Gastroesophageal sphincter (tissue), 3 donors: ENCODE measurements around the gene TTC5.

Experiments used
- EP300 ChIP-seq: sonication (generic); formaldehyde crosslinking; IDR thresholded peaks from one replicate; pipeline ENCODE4 v1.6.1; 2017; ENCODE audit warnings: antibody characterized with exemption, mild to moderate bottlenecking
- POLR2A ChIP-seq, 2 donors: fragments of 450-650 bp; IDR thresholded peaks; one replicate each; pipeline ENCODE4 v1.6.1; 2017; ENCODE audit warnings: antibody characterized with exemption in 2 of 2, mild to moderate bottlenecking in 2 of 2, moderate library complexity in 1 of 2
- POLR2AphosphoS5 ChIP-seq: sonication (generic); formaldehyde crosslinking; IDR thresholded peaks from one replicate; pipeline ENCODE4 v1.6.1; 2017; ENCODE audit warnings: antibody characterized with exemption
- TF ChIP-seq, protein P1 (sequence below), 4 experiments: fragments of 200-600 bp in 2 of 4; fragments of 450-650 bp in 2 of 4; sonication (generic) in 1 of 4; IDR thresholded peaks; one replicate each; pipeline ENCODE4 v1.5.1; 2017 to 2019; ENCODE audit warnings: antibody characterized with exemption in 4 of 4, mild to moderate bottlenecking in 2 of 4, moderate library complexity in 2 of 4

- TF ChIP-seq POLR2A (IDR thresholded peaks at IDR 0.05) (no peak), POLR2AphosphoS5 (no peak), EP300 (no peak)
- TF ChIP-seq, protein P1, sequence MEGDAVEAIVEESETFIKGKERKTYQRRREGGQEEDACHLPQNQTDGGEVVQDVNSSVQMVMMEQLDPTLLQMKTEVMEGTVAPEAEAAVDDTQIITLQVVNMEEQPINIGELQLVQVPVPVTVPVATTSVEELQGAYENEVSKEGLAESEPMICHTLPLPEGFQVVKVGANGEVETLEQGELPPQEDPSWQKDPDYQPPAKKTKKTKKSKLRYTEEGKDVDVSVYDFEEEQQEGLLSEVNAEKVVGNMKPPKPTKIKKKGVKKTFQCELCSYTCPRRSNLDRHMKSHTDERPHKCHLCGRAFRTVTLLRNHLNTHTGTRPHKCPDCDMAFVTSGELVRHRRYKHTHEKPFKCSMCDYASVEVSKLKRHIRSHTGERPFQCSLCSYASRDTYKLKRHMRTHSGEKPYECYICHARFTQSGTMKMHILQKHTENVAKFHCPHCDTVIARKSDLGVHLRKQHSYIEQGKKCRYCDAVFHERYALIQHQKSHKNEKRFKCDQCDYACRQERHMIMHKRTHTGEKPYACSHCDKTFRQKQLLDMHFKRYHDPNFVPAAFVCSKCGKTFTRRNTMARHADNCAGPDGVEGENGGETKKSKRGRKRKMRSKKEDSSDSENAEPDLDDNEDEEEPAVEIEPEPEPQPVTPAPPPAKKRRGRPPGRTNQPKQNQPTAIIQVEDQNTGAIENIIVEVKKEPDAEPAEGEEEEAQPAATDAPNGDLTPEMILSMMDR (IDR thresholded peaks at IDR 0.05) = peak; percentile 66 to 76 (median 72)
Observed at GRCh38 chr14:20327005-20327869, 21.5 kb upstream of the TTC5 start.
